IMR-90 (cell line): ENCODE measurements around the gene ZNF695. TPM values are rescaled to one million over a fixed set of nuclear protein-coding genes. Genes with fewer than 3 reads are reported as not detected.

Source experiments
- ATAC-seq: fragments of 200-7000 bp; cut with Tn5 transposase; 2 replicates; pipeline ENCODE4 v1.9.1; 2020; ENCODE audit warnings: low read depth, mild to moderate bottlenecking, moderate library complexity
- BruUV-seq: library from RNA; stranded (reverse); fragments of 400-500 nt; replicated peaks from 2 replicates; lab custom pipeline; 2021; lab: Mats Ljungman, UMichigan
- CTCF ChIA-PET: fragments of 300-600 bp; formaldehyde crosslinking; extraction: SDS; loops from one replicate; lab custom pipeline; 2021; ENCODE audit warnings: antibody characterized with exemption; lab: Yijun Ruan, JAX
- POLR2A ChIA-PET: fragments of 300-600 bp; sonication (Branson Sonifier 250); formaldehyde crosslinking; loops from one replicate; lab custom pipeline; 2022; ENCODE audit warnings: antibody characterized with exemption; ENCODE audit not compliant: unreplicated experiment; lab: Charles Lee
- DNase-seq: peaks from one replicate; pipeline ENCODE4 v3.0.0; 2013
- H2AFZ ChIP-seq: replicated peaks from 2 replicates; pipeline ENCODE3; 2013; ENCODE audit warnings: low read length, mild to moderate bottlenecking; ENCODE audit not compliant: poor library complexity
- H2AK5ac ChIP-seq: 2 replicates; pipeline ENCODE4 v1.6.1; 2013; ENCODE audit warnings: low read depth, low read length, inconsistent platforms
- H2AK9ac ChIP-seq: replicated peaks from 2 replicates; pipeline ENCODE3; 2013; ENCODE audit warnings: mild to moderate bottlenecking, low read depth, low read length, moderate library complexity; ENCODE audit not compliant: poor library complexity
- H2BK120ac ChIP-seq: 2 replicates; pipeline ENCODE4 v1.6.1; 2013; ENCODE audit warnings: low read depth, low read length, inconsistent platforms
- H2BK15ac ChIP-seq: 3 replicates; pipeline ENCODE4 v1.6.1; 2013; ENCODE audit warnings: low read depth, low read length, inconsistent platforms
- H2BK20ac ChIP-seq: 2 replicates; pipeline ENCODE4 v1.6.1; 2013; ENCODE audit warnings: low read depth, mild to moderate bottlenecking, inconsistent platforms, low read length, moderate library complexity
- H2BK5ac ChIP-seq: 2 replicates; pipeline ENCODE4 v1.6.1; 2013; ENCODE audit warnings: mild to moderate bottlenecking, low read depth, low read length, inconsistent platforms; ENCODE audit not compliant: poor library complexity, severe bottlenecking
- H3K14ac ChIP-seq: replicated peaks from 2 replicates; pipeline ENCODE4 v1.6.1; 2013; ENCODE audit warnings: low read depth, low read length, inconsistent platforms
- H3K18ac ChIP-seq: 2 replicates; pipeline ENCODE4 v1.6.1; 2013; ENCODE audit warnings: low read depth, low read length, control low read depth
- H3K23ac ChIP-seq: 2 replicates; pipeline ENCODE4 v1.6.1; 2013; ENCODE audit warnings: low read depth, low read length, inconsistent platforms
- H3K27ac ChIP-seq: 2 replicates; pipeline ENCODE4 v1.5.1; 2013; ENCODE audit warnings: mild to moderate bottlenecking, control low read depth, low read length; ENCODE audit not compliant: insufficient read depth
- H3K27me3 ChIP-seq: 2 replicates; pipeline ENCODE4 v1.6.1; 2013; ENCODE audit warnings: low read length; ENCODE audit not compliant: control insufficient read depth, insufficient read depth
- H3K36me3 ChIP-seq: 2 replicates; pipeline ENCODE4 v1.6.1; 2013; ENCODE audit warnings: low read length, mixed read lengths; ENCODE audit not compliant: control insufficient read depth, insufficient read depth
- H3K4ac ChIP-seq: 2 replicates; pipeline ENCODE4 v1.6.1; 2013; ENCODE audit warnings: low read depth, low read length, inconsistent platforms
- H3K4me1 ChIP-seq: 2 replicates; pipeline ENCODE4 v1.6.1; 2013; ENCODE audit warnings: low read length, mixed read lengths; ENCODE audit not compliant: control insufficient read depth, insufficient read depth
- H3K4me2 ChIP-seq: 2 replicates; pipeline ENCODE4 v1.6.1; 2013; ENCODE audit warnings: low read depth, mild to moderate bottlenecking, control low read depth, low read length, moderate library complexity
- H3K4me3 ChIP-seq: 2 replicates; pipeline ENCODE4 v1.5.1; 2013; ENCODE audit warnings: low read depth, mild to moderate bottlenecking, control low read depth, low read length, moderate library complexity; ENCODE audit not compliant: insufficient read depth
- H3K56ac ChIP-seq: 2 replicates; pipeline ENCODE4 v1.6.1; 2013; ENCODE audit warnings: low read length, inconsistent platforms; ENCODE audit not compliant: insufficient read depth; ENCODE audit errors: extremely low read depth
- H3K79me1 ChIP-seq, 2 experiments: 2 replicates each; pipeline ENCODE4 v1.6.1; 2013; ENCODE audit warnings: low read length in 2 of 2, inconsistent platforms in 1 of 2, low read depth in 1 of 2
- H3K9ac ChIP-seq: 2 replicates; pipeline ENCODE4 v1.6.1; 2013; ENCODE audit warnings: low read depth, low read length, control low read depth
- H3K9me1 ChIP-seq: 2 replicates; pipeline ENCODE4 v1.6.1; 2013; ENCODE audit warnings: low read length, inconsistent platforms; ENCODE audit not compliant: insufficient read depth
- H3K9me3 ChIP-seq: 2 replicates; pipeline ENCODE4 v1.6.1; 2013; ENCODE audit warnings: low read length; ENCODE audit not compliant: control insufficient read depth, insufficient read depth
- H4K20me1 ChIP-seq: 2 replicates; pipeline ENCODE4 v1.6.1; 2013; ENCODE audit warnings: low read length, inconsistent platforms; ENCODE audit not compliant: insufficient read depth
- H4K5ac ChIP-seq: 2 replicates; pipeline ENCODE4 v1.6.1; 2013; ENCODE audit warnings: mild to moderate bottlenecking, low read depth, low read length, control low read depth
- H4K8ac ChIP-seq, 2 experiments: 2 replicates each; pipeline ENCODE4 v1.6.1; 2013; ENCODE audit warnings: low read depth in 2 of 2, low read length in 2 of 2, control low read depth in 1 of 2, inconsistent platforms in 1 of 2
- H4K91ac ChIP-seq: 2 replicates; pipeline ENCODE4 v1.6.1; 2013; ENCODE audit warnings: low read depth, low read length, inconsistent platforms; ENCODE audit not compliant: insufficient read depth
- BHLHE40 ChIP-seq: fragments of 150-350 bp; IDR thresholded peaks from 2 replicates; pipeline ENCODE4 v1.6.1; 2016; ENCODE audit warnings: mild to moderate bottlenecking, low read depth, low read length
- CEBPB ChIP-seq: IDR thresholded peaks from 2 replicates; pipeline ENCODE4 v1.6.1; 2012; ENCODE audit warnings: low read depth, low read length, improper control_type of control experiment
- CHD1 ChIP-seq: IDR thresholded peaks from 2 replicates; pipeline ENCODE4 v1.6.1; 2012; ENCODE audit warnings: low read depth, low read length, improper control_type of control experiment
- MAZ ChIP-seq: IDR thresholded peaks from 2 replicates; pipeline ENCODE4 v1.6.1; 2012; ENCODE audit warnings: low read depth, mild to moderate bottlenecking, low read length, improper control_type of control experiment, moderate library complexity, borderline replicate concordance
- MXI1 ChIP-seq: IDR thresholded peaks from 2 replicates; pipeline ENCODE4 v1.6.1; 2012; ENCODE audit warnings: low read depth, mild to moderate bottlenecking, low read length, moderate library complexity, borderline replicate concordance
- NFE2L2 ChIP-seq: fragments of 150-350 bp; IDR thresholded peaks from 2 replicates; pipeline ENCODE4 v1.6.1; 2016; ENCODE audit warnings: low read depth, mild to moderate bottlenecking, low read length
- POLR2A ChIP-seq: IDR thresholded peaks from 2 replicates; pipeline ENCODE4 v1.6.1; 2012; ENCODE audit warnings: mild to moderate bottlenecking, low read depth, low read length
- RAD21 ChIP-seq: IDR thresholded peaks from 2 replicates; pipeline ENCODE4 v1.6.1; 2012; ENCODE audit warnings: low read length, improper control_type of control experiment
- RFX5 ChIP-seq: IDR thresholded peaks from 2 replicates; pipeline ENCODE4 v1.8.0; 2012; ENCODE audit warnings: low read depth, mild to moderate bottlenecking, low read length, moderate library complexity
- WGBS, 2 experiments: methylation state at CpG; one replicate each; pipeline versions ENCODE4 v1.1.5 to v1.1.7; 2013; ENCODE audit warnings: missing lambda C conversion rate in 2 of 2; ENCODE audit not compliant: insufficient read length in 1 of 2; ENCODE audit errors: extremely low coverage in 2 of 2; 5-methylcytosine and 5-hydroxymethylcytosine counted together
- dilution Hi-C: fragments of 300-500 bp; cut with HindIII; formaldehyde crosslinking; loops from one replicate; pipeline ENCODE4 v1.14.3; 2018; ENCODE audit warnings: low sequenced_read_pairs; ENCODE audit not compliant: unreplicated experiment
- in situ Hi-C: fragments of 300-500 bp; cut with MboI; formaldehyde crosslinking; loops from 3 replicates; pipeline ENCODE4 v1.14.3; 2019; ENCODE audit warnings: low sequenced_read_pairs, inconsistent platforms, mixed read lengths
- intact Hi-C: fragments of 100-400 bp; cut with micrococcal nuclease; formaldehyde crosslinking; loops from 2 replicates; pipeline ENCODE4 v1.10.0; 2022
- polyA plus RNA-seq, 3 experiments: library from polyadenylated mRNA; depleted of rRNA; stranded (reverse); fragments of >200 nt; gene quantifications; 2 replicates each; pipeline ENCODE4 v1.2.3, GENCODE V29; 2012; ENCODE audit warnings: low replicate concordance in 1 of 3
- total RNA-seq: library from RNA; depleted of rRNA; stranded (reverse); fragments of >200 nt; gene quantifications from 2 replicates; pipeline ENCODE4 v1.2.3, GENCODE V29; 2012

The ZNF695 gene
- total and polyA plus RNA-seq, 2 of the 4 experiments (the other 2 are of a cell fraction): 0.54 to 0.75 TPM

- H2AFZ ChIP-seq: no peak overlapping the region
- no peak overlapping the region for H3K4me3 ChIP-seq
- H3K9me3 ChIP-seq: no peaks in the 10 kb centered on the region
- intact Hi-C loops (no loop called here), dilution Hi-C loops (no loop called here), in situ Hi-C loops (no loop called here)
- no peak overlapping the region for H3K14ac ChIP-seq
- no peak overlapping the region for H2BK5ac ChIP-seq
- no peaks in the 10 kb centered on the region for H3K79me1 ChIP-seq
- WGBS, 2 experiments: 39% methylated on average over 2 of the region's 4 CpGs; no CpG with 5 or more reads in 1 of the 2 experiments
- H4K20me1 ChIP-seq: no peaks in the 10 kb centered on the region
- no peak overlapping the region for H3K4ac ChIP-seq
- no peak overlapping the region for H3K23ac ChIP-seq
- no peak overlapping the region for H3K9ac ChIP-seq
- no peak overlapping the region for H3K27ac ChIP-seq
- no peak overlapping the region for H3K18ac ChIP-seq
- no peak overlapping the region for H2AK9ac ChIP-seq
- TF ChIP-seq CEBPB (no peak), CHD1 (no peak), RAD21 (no peak), BHLHE40 (no peak), MXI1 (no peak), RFX5 (no peak), NFE2L2 (no peak), MAZ (no peak), POLR2A (no peak)
- H2BK15ac ChIP-seq: no peak overlapping the region
- no peak overlapping the region for H3K56ac ChIP-seq
- no peak overlapping the region for H2BK20ac ChIP-seq
- no peak overlapping the region for H3K4me2 ChIP-seq
- ChIA-PET CTCF (no interaction called here), POLR2A (no interaction called here)
- DNase-seq (no peak), ATAC-seq (no peak)
- H4K5ac ChIP-seq: no peak overlapping the region
- H4K91ac ChIP-seq: no peak overlapping the region
- no peak overlapping the region for H4K8ac ChIP-seq
- H2AK5ac ChIP-seq: no peak overlapping the region
- H3K36me3 ChIP-seq: no peaks in the 10 kb centered on the region
- BruUV-seq: no TSS peak
- no peaks in the 10 kb centered on the region for H3K9me1 ChIP-seq
- no peaks in the 10 kb centered on the region for H3K4me1 ChIP-seq
- no peak overlapping the region for H2BK120ac ChIP-seq
- H3K27me3 ChIP-seq: no peaks in the 10 kb centered on the region
Observed at GRCh38 chr1:246954126-246954525, 53.7 kb downstream of the ZNF695 start.
